GM04504 (cell line): ENCODE results near the gene KCTD18.
A peak's percentile ranks its signal among the peaks of the same experiment; 100 is the strongest.

ENCODE experiments used
- DNase-seq: peaks from one replicate; pipeline ENCODE4 v3.0.0-alpha.2; 2012; ENCODE audit warnings: low read depth

Gene KCTD18

DNA sequence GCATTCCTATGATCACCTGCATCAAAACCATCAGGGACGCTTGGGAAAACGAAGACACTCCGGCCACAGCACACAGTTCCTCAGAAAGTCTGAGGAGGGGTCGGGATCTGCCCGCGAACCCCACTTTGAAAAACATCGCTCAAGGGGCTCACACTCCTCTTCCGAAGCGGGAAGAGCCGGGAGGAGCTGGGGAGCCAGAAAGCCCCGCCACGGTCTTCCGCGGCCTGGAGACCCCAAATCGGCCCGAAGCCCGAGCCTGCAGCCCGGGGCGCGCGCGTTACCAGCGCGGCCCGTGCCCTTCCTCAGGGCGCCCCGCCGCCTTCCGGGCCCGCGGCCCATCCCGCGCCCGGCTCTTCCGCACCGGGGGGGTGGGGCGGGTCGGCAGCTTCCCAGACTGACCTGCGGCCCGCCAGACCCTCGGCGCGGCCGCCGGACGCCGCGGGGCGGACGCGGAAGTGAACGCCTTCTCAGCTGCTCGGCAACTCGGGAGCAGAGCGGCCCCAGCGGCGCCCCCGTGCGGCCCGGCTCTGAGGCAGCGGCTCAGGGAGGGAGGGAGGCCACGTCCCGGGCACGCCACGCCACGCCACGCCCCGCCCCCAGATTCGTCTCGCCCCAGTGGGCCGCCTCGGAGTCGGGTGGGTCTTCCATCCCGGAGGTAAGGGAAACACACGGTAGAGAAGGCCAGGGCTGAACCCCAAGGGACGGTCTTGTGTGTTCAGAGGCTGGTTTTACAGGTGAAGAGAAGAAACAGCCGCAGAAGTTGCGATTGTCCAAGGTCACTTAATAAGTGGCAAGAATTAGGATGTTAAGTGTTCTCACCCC is at the start of gene KCTD18:
KCTD18 (minus strand) TSS at position 457 of the 822 bp plus-strand sequence. CDS start 3,052 bp downstream, outside the sequence.
- DNase-seq = peak; percentile 53

DNA sequence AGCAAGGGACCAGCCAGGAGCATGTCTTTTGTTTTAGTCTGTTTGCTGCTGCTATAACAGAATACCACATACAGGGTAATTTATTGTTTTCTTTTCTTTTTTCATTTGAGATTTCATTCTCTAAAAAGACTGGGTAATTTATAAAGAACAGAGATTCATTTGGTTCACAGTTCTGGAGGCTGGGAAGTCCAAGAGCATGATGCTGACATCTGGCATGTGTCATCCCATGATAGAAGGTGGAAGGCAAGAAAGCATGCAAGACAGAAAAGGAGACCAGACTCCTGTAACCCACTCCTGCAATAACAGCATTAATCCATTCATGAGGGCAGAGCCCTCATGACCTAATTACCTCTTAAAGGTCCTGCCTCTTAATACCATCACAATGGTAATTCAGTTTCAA is 30.9 kb upstream of the KCTD18 start:
- no peak for DNase-seq

DNA sequence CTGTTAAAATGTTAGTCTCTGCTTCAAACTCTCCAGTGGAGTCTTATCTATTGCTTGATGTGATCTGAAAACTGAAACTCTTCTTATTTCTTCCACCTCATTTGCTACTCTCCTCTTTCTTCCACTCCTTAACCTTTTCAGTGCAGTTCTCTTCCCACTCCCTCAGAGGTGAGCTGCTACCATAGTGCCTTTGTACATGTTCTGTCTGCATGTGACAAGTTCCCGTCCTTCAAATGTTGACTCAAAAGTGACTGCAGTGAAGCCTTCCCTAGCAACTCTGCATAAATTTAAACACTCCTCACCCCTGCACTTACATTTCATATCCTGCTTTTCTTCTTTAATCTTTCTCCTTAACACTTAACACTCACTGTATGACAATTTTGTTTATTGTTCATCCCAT is 28.3 kb upstream of the KCTD18 start:
- no peak for DNase-seq

DNA sequence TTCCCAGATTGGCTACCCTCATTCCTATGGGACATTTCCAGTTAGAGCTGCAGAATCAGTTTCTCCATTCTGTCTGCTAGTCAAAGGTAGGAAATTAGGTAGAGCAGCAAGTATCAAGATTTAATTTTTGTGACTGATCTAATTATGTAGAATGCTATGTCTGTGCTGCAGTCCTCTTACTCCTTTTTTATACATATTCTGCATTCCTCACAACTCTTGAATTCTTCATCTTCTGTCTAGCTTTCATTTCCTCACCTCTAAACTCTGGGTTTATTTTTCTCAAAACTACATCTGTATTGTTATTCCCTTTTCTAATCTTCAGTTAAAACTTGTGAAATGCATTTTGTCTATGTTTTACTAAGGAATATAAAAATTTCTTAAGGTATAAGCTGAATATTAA is 24.7 kb upstream of the KCTD18 start:
- DNase-seq = no peak

DNA sequence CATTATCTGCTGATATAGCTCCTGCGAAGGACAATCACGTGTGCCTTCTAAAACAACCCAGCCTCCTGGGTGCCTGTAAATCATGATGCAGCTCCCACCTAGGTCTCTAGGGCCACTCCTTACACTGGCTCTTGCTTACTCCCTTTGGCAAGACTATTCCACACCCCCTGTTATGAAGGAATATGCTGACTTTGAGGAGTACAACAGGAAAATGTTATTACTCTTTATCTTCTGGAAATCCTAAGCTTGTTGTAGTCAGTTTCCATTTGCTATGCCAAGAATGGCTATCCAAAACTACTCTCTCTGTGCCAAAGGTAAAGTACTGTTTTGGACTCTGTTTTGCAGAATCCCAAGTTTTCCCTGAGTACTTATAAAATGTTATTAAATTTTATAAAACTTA is 23.9 kb upstream of the KCTD18 start:
- DNase-seq = no peak

DNA sequence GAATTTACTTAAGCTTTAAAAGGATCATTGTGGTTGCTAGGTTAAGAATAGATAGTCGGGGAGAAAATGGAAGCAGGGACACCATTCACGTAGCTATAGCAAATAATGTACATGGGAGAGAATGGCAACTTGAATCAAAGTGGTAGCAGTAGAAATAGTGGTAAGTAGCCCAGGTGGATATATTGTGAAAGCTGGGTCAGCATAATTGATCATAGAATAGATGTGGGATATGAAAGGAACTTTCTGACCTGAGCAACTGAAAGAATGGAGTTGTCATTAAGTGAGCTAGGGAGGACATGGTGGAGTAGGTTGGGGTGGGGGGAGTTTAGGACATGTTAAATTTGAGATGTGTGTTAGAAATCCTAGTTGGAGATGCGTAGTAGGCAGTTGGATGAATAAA is 18.4 kb upstream of the KCTD18 start:
- no peak for DNase-seq

DNA sequence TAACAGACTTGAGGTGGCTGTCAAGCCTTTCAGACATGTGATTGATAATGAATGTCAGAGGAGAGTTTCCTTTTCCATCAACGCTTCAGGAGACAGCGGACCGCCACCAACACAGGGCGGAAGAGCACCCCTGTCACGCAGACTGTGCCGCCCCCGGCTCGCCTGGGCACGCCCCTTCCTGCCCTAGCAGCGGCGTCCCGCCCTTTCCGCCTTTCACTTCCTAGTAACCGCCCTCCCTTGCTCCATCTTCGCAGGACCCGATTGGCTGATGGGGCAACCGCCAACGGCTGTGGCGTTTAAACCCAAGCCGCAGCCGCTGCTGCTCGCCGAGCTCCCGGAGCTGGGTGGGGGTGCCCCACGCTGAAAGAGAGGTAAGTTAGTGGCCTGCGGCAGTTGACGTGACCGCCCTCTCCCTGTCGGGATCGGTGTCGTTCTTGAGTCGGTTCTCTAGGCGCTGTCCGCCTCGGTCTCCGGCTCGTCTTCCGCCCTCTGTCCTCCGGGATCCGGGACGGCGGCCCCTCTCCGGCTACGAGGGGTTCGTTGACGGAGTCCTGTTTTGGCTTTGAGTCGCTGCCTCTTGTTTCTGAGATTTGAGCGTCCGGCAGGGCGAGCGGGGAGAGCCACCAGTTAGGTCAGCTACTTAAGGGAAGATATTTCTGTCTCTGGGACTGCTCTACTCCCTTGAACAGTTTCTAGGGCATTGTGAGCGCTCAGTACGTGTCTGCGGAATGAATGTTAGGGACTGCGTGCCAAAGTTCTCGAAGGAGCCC is 16.2 kb upstream of the KCTD18 start, which contains the start of gene SGO2:
SGO2 (plus strand) TSS at position 326 of the 770 bp plus-strand sequence. CDS start 6,769 bp downstream, outside the sequence.
- peak; percentile 86 for DNase-seq

DNA sequence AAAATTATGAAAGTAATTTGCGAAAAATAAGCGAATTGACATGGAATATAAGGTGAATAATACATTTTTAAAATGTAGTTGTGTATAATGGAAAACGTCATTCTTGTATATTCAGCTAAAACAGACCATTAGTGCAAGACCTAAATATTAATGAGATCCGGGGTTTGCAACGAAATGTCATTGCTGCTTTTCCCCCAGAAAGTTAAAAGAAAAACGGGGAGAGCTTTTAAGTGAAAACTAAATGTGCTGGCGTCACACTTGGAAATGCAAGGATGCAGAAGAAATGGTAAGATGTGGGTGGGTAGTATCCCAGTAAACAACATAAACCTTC is 15.6 kb upstream of the KCTD18 start:
- DNase-seq = no peak

DNA sequence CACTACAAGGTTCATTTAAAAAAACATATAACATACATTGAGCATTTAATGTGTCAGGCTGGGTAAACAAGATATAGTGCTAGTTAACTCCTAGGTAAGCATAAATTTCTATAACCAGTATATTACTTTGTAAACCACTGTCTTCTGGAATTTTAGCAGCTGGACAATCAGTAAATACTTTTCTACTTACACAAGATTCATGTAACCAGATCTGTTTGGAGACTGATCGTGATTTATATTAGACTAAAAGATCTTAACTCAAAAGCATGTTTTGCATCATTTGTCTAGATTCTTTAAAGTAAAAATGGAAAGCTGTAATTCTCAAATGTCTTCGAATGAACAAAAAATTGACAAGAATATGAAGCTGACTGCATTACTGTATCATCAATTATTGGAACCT is 15.2 kb upstream of the KCTD18 start:
- DNase-seq = no peak

DNA sequence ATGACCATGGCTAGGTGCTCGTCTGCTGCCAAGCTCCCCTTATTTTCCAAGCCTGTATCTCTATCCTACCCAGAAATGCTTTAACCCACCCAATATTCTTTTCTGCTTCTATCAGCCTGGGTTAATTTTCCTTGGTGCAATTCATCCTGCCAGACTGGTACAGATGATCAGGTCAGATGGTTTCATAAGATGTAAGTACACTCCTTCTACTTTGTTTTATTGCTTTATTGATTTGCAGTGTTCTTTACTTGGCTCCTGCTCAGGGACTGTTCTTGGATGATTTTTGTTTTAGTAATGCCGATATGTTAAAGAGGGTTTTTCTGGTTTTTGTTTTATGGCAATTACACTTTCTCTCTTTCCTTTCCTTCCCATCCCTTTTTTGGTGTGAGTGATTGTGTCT is 13.7 kb upstream of the KCTD18 start:
- no peak for DNase-seq

DNA sequence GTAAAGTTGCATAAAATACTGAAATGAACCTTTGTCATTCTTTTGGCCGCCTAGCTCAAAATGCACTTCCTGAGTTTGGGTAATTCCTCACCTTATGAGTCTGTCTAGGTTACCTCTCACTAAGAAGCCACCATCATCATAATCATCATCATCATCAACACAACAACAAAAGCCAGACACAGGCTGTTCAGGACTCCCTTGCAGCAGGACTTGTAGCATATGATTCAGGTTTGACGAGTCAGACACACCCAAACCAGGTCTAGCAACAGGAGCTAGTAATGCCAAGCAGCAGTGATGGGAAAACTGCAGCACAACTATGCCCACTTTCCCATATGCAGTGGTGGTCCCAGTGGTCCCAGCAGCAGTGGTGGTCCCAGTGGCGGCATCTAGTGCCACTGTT is 13.3 kb upstream of the KCTD18 start:
- DNase-seq = no peak

DNA sequence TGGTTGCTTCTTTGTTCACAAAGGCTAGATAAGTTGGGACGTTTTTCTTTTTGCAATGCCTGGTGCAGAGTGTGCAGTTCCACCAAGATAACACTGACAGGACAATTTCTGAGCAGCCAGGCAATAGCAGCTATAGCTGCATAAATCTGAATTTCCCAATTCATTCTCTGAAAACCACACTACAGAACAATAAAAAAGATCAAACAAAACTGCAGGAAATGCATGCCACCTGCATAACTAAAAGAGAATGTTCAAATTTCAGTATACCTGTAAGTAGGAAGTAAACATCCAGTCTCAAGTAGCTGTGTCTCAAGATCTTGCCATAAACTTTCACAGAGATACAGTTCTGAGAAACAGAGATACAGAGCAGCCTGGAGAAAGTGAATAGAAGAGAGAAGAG is 5.3 kb upstream of the KCTD18 start:
- no peak for DNase-seq

DNA sequence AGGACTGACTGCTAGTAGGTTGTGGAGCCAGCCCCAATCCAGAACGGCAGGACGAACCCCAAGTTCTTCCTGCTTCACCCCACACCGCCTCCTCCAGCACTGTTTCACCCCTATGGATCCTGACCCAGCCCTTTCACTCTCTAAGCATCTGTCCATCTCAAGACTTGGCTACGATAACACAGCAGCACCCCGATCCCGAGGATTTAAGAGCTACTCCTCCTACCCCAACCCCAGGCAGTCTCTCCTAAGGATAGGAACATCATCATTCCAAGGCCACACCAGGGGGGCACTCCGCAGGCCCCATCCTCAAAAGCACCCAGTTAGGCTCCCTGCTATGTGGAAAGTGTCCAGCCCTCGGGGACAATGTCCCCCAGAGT is 645 bp downstream of the KCTD18 start:
- no peak for DNase-seq

DNA sequence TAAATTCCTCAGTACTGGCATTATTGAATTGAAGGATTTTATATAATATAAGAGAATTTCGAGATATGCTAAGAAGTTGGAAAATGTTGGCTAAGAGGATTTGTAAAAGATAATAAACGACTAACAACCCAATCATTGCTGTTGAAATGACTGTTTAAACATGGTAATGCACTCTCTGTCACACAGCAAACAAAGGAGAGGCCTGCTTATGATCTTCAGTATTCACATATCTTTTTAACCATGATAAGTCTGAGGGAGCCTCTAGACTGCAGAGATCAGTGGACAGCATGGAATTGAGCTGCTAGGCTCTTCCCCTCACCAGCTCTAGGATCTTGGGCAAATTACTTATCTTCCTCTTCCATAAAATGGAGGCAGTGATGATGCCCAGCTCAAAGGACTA is 2.7 kb downstream of the KCTD18 start:
- no peak for DNase-seq

DNA sequence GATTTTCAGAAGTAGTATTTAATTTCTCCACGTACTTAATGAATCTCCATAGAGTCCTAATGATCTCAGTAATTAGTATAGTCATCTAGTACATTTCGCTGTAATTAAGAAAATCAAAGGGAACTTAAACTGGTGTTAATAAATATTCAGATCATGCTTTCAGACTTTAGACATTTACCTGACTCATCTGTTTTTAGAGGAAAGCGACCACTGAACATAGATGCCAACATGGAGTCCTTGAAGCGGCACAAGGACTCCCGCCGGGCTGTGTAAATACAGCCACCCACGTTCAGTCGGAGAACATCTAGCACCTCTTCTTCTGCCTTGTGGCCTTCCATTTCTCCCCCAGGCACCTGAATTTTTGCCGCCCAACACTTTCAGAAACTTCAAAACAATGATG is 3.2 kb downstream of the KCTD18 start:
- no peak for DNase-seq

DNA sequence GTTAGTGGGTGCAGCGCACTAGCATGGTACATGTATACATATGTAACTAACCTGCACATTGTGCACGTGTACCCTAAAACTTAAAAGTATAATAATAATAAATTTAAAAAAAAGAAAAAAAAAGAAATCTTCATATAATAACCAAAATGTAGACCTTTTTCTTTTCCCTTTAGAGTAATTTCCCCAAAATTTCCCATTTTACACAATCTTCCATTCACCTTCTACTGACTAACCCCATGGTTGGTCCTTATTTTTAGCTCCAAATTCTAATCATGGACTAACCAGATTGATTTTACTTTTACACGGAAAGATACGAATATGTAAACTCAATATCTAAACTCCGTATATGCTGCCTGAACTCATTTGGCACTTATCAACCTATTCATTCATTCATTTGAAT is 7.7 kb downstream of the KCTD18 start:
- DNase-seq = no peak

DNA sequence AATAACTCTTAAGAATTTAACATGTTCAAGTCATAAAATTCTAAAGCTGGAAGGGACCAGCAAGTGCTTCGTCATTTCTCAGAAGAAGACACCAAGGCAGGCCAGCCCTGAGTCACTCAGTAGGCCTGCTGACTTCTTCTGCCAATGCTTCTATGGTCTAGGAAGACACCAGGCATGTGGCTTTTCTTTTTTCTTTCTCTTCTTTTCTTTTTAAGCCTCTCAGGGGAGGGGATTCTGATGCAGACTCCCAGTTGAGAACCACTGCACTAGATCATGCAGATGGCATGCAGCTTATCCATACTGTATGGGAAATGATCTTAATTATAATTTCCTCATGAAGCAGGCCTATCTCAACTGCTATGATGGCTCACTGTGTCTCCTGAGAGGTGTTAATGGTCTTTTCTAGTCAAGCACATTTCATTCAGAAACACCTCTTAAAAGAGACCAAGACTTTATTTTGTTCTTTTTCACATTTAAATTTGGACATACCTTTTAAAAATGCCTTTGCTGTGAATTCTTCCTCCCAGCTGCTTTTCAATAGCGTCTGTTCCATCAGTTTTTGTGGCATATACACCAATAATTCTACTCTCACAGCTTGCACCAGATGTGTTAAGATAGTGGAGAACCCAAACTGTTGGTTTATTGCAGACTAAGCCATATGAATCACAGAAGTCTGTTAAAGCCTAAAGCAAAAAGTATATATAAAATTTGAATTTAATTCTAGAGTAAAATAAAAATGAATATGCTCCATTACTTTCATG is 11.3 kb downstream of the KCTD18 start:
- no peak for DNase-seq

DNA sequence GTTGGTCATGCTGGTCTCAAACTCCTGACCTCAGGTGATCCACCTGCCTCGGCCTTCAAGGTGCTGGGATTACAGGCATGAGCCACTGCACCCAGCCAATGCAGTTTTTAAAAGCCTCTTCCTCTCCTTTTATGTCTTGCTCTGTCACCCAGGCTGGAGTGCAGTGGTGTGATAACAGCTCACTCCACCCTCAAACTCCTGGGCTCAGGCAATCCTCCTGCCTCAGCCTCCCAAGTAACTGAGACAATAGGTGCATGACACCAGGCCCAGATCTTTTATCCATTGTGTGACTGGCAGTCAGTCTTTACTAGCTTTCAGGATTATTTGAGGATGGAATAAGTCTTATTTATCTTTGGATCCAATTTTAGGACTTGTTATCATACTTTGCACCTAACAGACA is 13.2 kb downstream of the KCTD18 start:
- DNase-seq = no peak

DNA sequence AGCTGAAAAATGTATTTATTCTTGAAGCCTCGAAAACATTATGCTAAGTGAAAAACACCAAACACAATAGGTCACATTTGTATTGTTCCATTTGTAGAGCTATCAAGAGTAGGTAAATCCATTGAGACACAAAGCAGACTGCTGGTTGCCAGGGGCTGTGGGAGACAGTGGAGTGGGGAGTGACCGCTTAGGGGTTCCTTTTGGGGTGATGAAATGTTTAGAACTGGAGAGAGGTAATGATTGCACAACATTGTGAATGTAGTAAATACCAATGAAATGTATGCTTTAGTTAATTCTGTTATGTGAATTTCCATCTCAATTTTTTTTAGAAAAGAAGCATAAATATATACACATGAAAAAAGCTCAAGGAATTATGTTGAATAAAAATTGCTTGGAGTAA is 15.8 kb downstream of the KCTD18 start:
- DNase-seq = no peak

DNA sequence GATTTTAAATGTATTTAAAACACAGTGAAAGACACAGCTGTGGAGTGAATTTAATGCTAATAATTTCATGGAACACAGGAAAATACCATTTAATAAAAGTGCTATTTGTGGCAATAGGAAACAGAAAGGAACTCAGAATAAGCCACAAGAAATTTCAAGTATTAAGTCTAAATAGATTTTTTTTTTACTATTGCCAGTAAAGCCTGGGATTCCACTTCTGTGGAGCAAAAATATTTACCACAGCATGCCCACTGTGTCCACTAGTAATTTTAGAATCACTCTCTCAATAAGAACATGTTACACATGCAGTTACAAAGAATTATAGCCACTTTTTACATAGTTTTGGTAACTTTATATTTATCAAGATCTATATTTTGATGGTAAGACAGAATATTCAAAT is 17.2 kb downstream of the KCTD18 start:
- DNase-seq = no peak

DNA sequence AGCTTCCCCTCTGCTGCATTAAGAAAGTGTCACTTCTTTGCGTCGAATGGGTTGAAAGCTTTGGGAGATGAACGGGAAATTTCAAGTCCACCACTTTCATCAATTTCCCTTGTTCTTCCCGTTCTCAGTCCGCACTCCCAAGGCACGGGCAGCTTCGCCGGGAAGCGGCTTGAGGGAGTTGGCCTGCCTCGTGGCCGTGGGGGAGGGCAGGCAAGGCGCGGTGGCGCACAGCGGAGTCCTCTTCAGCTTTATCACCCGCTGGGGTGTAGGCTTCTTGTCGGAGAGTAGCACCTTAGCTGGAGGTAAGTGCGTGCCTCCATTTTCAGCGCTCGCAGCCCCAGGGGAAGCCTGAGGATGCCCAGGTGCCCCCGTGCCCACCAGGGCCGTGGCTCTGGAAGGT is 19.9 kb downstream of the KCTD18 start:
- DNase-seq = no peak

DNA sequence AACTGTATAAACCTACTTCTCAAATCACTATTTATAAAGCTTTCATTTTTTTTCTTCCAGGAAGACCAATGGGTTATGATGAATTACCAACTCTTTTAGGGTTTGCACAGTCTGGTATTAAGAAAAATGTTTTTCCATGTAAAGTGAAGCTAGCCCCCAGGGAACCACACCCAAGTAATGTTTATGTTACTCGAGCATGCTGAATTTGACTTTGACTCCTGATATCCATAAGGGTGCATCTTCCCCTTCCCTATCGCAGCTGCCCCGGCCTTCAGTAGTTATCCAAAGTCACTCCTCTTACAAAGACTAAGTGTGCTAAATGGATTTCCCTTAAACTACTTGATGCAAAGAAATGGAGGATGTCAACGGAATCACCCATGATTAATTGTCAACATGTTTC is 21.7 kb downstream of the KCTD18 start:
- DNase-seq = no peak

DNA sequence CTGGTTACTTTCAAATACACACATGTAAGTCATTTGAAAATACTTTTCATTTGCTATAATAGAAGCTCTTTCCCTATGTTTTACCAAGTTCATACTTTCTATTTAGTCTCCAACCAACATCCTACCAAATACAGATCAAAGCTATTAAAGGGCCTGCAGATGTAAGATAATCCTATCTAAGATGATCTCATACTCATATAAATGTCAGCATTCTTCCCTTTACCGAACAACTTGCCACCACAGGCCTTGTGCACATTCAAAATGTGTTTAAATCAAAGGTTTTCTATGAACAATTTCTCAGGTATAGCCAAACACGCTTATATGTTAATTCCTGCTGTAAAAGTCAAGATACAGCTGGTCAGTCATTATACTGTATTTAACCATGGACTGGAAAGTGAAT is 23.3 kb downstream of the KCTD18 start:
- DNase-seq = no peak
